Hepatocyte (in vitro differentiated cells): ENCODE results near the gene C8A. TPM values are rescaled to one million over a fixed set of nuclear protein-coding genes. Genes with fewer than 3 reads are reported as not detected.

Experiments
- DNase-seq: peaks from one replicate; pipeline ENCODE4 v3.0.0-alpha.2; 2016; ENCODE audit warnings: low spot score
- H2AFZ ChIP-seq: fragments of 200-600 bp; sonication (generic); 2 replicates; pipeline ENCODE4 v1.6.0; 2016; ENCODE audit warnings: antibody characterized with exemption, mild to moderate bottlenecking
- H3K27ac ChIP-seq: fragments of 200-600 bp; sonication (generic); 2 replicates; pipeline ENCODE4 v1.5.1; 2016; ENCODE audit warnings: mild to moderate bottlenecking
- H3K27me3 ChIP-seq: fragments of 200-600 bp; sonication (generic); 2 replicates; pipeline ENCODE4 v1.6.1; 2016
- H3K36me3 ChIP-seq: fragments of 200-600 bp; sonication (generic); replicated peaks from 2 replicates; pipeline ENCODE4 v1.5.1; 2016; ENCODE audit warnings: low read depth; ENCODE audit not compliant: insufficient read depth
- H3K4me1 ChIP-seq: fragments of 200-600 bp; sonication (generic); 2 replicates; pipeline ENCODE4 v1.5.1; 2016; ENCODE audit warnings: mild to moderate bottlenecking, moderate library complexity; ENCODE audit not compliant: insufficient read depth
- H3K4me2 ChIP-seq: fragments of 200-600 bp; sonication (generic); 2 replicates; pipeline ENCODE4 v1.6.0; 2016
- H3K4me3 ChIP-seq: fragments of 200-600 bp; sonication (generic); 2 replicates; pipeline ENCODE4 v1.5.1; 2016; ENCODE audit warnings: mild to moderate bottlenecking
- H3K79me2 ChIP-seq: fragments of 200-600 bp; sonication (generic); 2 replicates; pipeline ENCODE4 v1.6.0; 2017; ENCODE audit warnings: mild to moderate bottlenecking
- H3K9me2 ChIP-seq: fragments of 200-600 bp; sonication (generic); replicated peaks from 2 replicates; pipeline ENCODE4 v1.6.0; 2017; ENCODE audit warnings: mild to moderate bottlenecking; ENCODE audit not compliant: insufficient read depth
- H3K9me3 ChIP-seq: fragments of 200-600 bp; sonication (generic); 2 replicates; pipeline ENCODE4 v1.5.1; 2016; ENCODE audit warnings: low read depth, mild to moderate bottlenecking
- H4K20me1 ChIP-seq: fragments of 200-600 bp; sonication (generic); 2 replicates; pipeline ENCODE4 v1.6.0; 2016; ENCODE audit warnings: mild to moderate bottlenecking; ENCODE audit not compliant: insufficient read depth, poor library complexity, severe bottlenecking
- EZH2 ChIP-seq: fragments of 200-600 bp; sonication (generic); IDR thresholded peaks from 2 replicates; pipeline ENCODE4 v1.6.1; 2016; ENCODE audit warnings: antibody characterized with exemption, mild to moderate bottlenecking, borderline replicate concordance
- EZH2phosphoT487 ChIP-seq: fragments of 200-600 bp; sonication (generic); IDR thresholded peaks from one replicate; pipeline ENCODE4 v1.6.1; 2018; ENCODE audit warnings: antibody characterized with exemption, mild to moderate bottlenecking, low read depth, moderate library complexity; ENCODE audit not compliant: unreplicated experiment, severe bottlenecking
- WGBS: methylation state at CpG from one replicate; pipeline ENCODE4 v1.1.6; 2016; ENCODE audit warnings: low lambda C conversion rate; ENCODE audit errors: missing lambda C conversion rate; 5-methylcytosine and 5-hydroxymethylcytosine counted together
- polyA plus RNA-seq: library from polyadenylated mRNA; unstranded; fragments of >200 nt; fragmentation: Nextera tagmentation; extraction: Ambion mirVana; gene quantifications from 2 replicates; pipeline ENCODE4 v1.2.1, GENCODE V29; 2016
- total RNA-seq: library from RNA; depleted of rRNA; stranded (reverse); fragments of >200 nt; gene quantifications from 2 replicates; pipeline ENCODE4 v1.2.3, GENCODE V29; 2014
- TF ChIP-seq, protein P1 (sequence below): fragments of 200-600 bp; sonication (generic); IDR thresholded peaks from 2 replicates; pipeline ENCODE4 v1.5.1; 2016; ENCODE audit warnings: antibody characterized with exemption, mild to moderate bottlenecking; ENCODE audit not compliant: poor library complexity

The C8A gene
- total and polyA plus RNA-seq, 2 experiments from 2014 or later, result 6.1 to 8.2 TPM

DNA sequence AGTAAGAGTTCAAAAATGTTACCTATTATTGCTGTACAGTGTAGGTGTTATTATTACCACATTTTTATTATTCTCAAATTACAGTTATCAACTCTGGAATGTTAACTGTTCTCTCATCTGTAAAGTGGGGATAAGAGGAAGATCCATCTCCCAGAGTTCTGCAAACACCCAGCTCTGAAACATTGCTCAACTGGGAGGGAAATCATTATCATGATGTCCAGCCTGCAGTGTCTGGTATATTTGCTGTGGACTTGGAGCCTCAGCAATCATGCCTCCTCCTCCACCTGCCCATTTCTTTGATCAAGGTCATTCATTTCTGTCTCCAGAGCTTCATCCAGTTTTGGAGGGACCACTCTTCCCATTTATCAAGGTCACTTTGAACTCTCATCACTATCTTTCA, 39.4 kb downstream of the C8A start:
- no peaks in the 10 kb centered on the region for H3K9me2 ChIP-seq
- no peak for DNase-seq
- no peaks in the 10 kb centered on the region for H3K9me3 ChIP-seq
- H3K36me3 ChIP-seq, result no peaks in the 10 kb centered on the region
- no peaks in the 10 kb centered on the region for H3K79me2 ChIP-seq
- no peak overlapping the region for H2AFZ ChIP-seq
- no peak overlapping the region for H3K4me3 ChIP-seq
- no peaks in the 10 kb centered on the region for H3K27me3 ChIP-seq
- no peaks in the 10 kb centered on the region for H4K20me1 ChIP-seq
- no peak overlapping the region for H3K27ac ChIP-seq
- no peak overlapping the region for H3K4me2 ChIP-seq
- H3K4me1 ChIP-seq, result peaks cover 6% of the 10 kb centered on the region
- TF ChIP-seq, protein P1, sequence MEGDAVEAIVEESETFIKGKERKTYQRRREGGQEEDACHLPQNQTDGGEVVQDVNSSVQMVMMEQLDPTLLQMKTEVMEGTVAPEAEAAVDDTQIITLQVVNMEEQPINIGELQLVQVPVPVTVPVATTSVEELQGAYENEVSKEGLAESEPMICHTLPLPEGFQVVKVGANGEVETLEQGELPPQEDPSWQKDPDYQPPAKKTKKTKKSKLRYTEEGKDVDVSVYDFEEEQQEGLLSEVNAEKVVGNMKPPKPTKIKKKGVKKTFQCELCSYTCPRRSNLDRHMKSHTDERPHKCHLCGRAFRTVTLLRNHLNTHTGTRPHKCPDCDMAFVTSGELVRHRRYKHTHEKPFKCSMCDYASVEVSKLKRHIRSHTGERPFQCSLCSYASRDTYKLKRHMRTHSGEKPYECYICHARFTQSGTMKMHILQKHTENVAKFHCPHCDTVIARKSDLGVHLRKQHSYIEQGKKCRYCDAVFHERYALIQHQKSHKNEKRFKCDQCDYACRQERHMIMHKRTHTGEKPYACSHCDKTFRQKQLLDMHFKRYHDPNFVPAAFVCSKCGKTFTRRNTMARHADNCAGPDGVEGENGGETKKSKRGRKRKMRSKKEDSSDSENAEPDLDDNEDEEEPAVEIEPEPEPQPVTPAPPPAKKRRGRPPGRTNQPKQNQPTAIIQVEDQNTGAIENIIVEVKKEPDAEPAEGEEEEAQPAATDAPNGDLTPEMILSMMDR, result no peak
- TF ChIP-seq EZH2phosphoT487 (no peak), EZH2 (no peak)

GRCh38 chr1:56897150-56898004, 42.8 kb downstream of the C8A start:
- no peak overlapping the region for H2AFZ ChIP-seq
- H3K36me3 ChIP-seq, result no peaks in the 10 kb centered on the region
- H3K79me2 ChIP-seq, result no peaks in the 10 kb centered on the region
- H4K20me1 ChIP-seq, result no peaks in the 10 kb centered on the region
- no peak overlapping the region for H3K4me2 ChIP-seq
- H3K4me3 ChIP-seq, result no peak overlapping the region
- peaks cover 6% of the 10 kb centered on the region for H3K4me1 ChIP-seq
- TF ChIP-seq EZH2phosphoT487 (no peak), EZH2 (no peak)
- TF ChIP-seq, protein P1, result no peak
- 81% methylated on average over 6 of the region's 6 CpGs for WGBS
- H3K9me2 ChIP-seq, result no peaks in the 10 kb centered on the region
- H3K9me3 ChIP-seq, result no peaks in the 10 kb centered on the region
- no peak for DNase-seq
- no peaks in the 10 kb centered on the region for H3K27me3 ChIP-seq
- H3K27ac ChIP-seq, result no peak overlapping the region

DNA sequence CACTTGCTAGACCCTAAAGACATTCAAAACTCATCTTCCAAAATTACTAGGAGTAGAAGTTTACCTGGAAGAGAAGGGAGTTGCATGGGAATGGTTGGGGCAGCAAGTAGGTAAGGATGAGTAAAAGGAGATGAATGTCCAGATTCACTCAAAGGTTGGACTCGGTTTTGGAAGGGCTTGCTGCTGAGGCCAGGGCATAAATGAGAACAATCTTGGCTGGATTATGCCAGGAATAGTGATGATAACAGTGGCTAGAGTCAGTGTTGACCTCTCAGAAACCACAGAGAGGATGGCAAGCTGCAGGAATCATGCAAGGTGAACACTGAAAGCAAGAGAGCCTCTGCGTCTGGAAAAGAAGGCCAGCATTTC, 43.4 kb downstream of the C8A start:
- Histone ChIP-seq H3K4me1 (peaks cover 6% of the 10 kb centered on the region), H4K20me1 (no peaks in the 10 kb centered on the region), H3K4me2 (no peak overlapping the region), H3K27me3 (no peaks in the 10 kb centered on the region), H3K9me2 (no peaks in the 10 kb centered on the region), H3K79me2 (no peaks in the 10 kb centered on the region), H3K27ac (no peak overlapping the region), H3K9me3 (no peaks in the 10 kb centered on the region), H3K4me3 (no peak overlapping the region), H2AFZ (no peak overlapping the region), H3K36me3 (no peaks in the 10 kb centered on the region)
- TF ChIP-seq EZH2, result no peak
- TF ChIP-seq, protein P1, result no peak
- no peak for TF ChIP-seq EZH2phosphoT487
- WGBS, result 95% methylated on average over 2 of the region's 2 CpGs
- no peak for DNase-seq

DNA sequence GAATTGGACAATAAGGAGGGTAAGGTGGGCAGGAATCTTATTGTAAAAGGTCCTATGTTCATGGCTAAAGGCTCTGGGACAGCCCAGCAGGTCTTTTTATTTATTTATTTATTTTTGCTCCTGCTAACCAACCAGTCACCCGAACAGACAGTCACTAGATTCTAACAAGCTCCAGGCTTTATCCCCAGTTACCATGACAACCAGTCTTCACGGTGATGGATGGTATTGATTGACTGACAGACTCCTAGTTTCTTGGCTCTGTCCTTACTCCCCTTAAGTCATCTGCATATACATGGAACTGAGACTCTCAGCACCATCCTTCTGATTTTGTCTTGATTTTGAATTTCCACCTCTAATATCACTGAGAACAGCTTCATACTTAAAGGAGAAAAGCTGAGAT, 44.3 kb downstream of the C8A start:
- H3K27ac ChIP-seq, result no peak overlapping the region
- no peaks in the 10 kb centered on the region for H3K9me3 ChIP-seq
- WGBS, result 76% methylated on average over 2 of the region's 2 CpGs
- H3K36me3 ChIP-seq, result no peaks in the 10 kb centered on the region
- no peak overlapping the region for H2AFZ ChIP-seq
- no peak for TF ChIP-seq EZH2
- TF ChIP-seq, protein P1, result no peak
- TF ChIP-seq EZH2phosphoT487, result no peak
- H3K4me2 ChIP-seq, result no peak overlapping the region
- H3K9me2 ChIP-seq, result no peaks in the 10 kb centered on the region
- no peaks in the 10 kb centered on the region for H4K20me1 ChIP-seq
- no peaks in the 10 kb centered on the region for H3K79me2 ChIP-seq
- H3K4me1 ChIP-seq, result peaks cover 6% of the 10 kb centered on the region
- no peaks in the 10 kb centered on the region for H3K27me3 ChIP-seq
- no peak for DNase-seq
- H3K4me3 ChIP-seq, result no peak overlapping the region
